ENCODE measurements around the gene GATD1.

Gene GATD1

GRCh38 chr11:819129-819931, 42.0 kb upstream of the GATD1 start:
- TF ChIP-seq GATA2 (IDR thresholded peaks at IDR 0.05; ENCODE audit: low read depth, low read length) (no peak), GATA3 (IDR thresholded peaks at IDR 0.05; ENCODE audit: low read depth, low read length) (no peak)

DNA sequence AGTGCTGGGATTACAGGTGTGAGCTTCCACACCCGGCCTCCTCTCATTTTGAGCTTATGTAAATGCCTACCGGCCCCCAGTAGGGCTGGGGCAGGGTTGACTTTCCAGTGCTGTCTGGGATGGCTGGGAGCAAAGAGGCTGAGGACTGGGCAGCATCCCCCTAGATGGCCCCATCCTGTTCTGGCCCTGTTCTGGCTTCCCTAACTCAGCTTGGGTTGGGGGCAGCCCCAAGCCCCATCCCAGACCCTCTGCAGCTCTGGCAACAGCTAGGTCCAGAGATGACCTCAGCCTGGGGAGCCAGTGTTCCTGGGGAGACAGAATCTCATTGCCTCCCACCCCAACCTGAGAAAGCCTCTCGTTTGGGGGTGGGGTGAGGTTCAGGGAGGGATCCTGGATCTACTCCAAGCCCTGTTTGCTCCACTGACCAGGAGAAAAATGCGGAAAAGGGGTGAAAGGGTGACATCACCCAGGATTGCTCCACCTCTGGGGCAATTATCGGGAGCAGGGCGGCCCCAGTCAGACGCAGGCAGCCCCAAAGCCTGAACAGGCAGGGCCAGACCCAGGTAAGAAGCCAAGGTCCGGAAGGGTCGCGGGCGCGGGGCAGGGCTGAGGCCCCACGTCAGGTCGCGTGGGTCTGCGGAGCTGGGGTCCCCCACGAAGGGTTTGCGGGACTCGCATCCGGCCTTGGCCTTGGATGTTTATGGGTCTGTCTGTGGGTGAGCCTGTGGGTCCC, 41.3 kb upstream of the GATD1 start, which contains the start of gene PNPLA2:
Gene PNPLA2, plus strand, starts transcription at position 519 of the 733 bp plus-strand sequence. CDS start 805 bp downstream, outside the sequence.
- TF ChIP-seq GATA3 (IDR thresholded peaks at IDR 0.05; ENCODE audit: low read depth, low read length) (no peak), GATA2 (IDR thresholded peaks at IDR 0.05; ENCODE audit: low read depth, low read length) (no peak)

DNA sequence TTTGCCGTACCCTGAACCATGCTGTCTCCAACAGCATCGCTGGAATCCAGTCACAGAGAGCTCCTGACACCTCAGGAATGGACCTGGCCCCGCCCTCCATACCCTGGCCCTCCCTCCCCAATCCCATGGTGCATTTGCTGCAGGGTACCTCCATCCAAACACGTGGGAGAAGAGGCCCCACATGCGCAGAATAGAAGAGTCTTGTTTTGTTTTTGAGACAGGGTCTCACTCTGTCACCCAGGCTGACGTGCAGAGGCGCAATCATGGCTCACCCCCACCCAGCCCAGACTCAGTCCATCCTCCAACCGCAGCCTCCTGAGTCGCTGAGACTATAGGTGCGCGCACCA, 39.1 kb upstream of the GATD1 start:
- no peak for TF ChIP-seq GATA3 (IDR thresholded peaks at IDR 0.05; ENCODE audit: low read depth, low read length)
- TF ChIP-seq GATA2 (IDR thresholded peaks at IDR 0.05; ENCODE audit: low read depth, low read length), result no peak

DNA sequence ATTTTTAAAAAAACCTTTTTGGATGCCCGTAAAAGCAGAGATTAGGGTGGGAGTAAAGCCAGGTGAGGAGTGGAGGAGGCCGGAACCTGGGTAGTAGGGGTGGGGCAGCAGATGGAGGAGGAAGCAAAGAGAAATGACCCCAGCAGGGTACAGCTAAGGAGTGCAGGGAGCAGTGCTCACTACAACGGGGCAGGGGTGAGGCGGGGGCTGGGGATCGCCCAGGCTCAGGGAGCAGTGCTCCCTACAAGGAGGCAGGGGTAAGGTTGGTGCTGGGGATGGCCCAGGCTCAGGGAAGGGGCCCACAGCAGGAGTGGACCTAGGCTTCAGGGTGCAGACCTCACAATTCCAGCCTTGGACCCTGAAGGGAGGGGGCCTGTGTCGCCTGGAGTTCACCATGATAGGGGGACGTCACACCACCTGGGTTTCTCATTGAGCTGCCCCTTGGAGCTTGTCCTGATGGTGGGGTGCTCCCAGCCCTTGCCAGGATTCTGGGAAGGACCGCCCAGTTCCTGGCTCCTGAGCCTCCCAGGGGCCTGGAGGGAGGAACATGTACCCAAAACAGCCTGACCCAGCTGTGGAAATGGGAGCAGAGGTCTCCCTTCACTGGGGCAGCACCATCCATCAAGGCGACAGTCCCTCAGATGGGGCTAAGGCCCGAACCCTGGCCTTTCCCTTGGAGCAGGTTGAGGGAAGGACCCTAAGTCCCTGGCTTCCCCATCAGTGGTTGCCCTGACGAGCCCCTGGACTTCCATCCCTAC, 38.6 kb upstream of the GATD1 start:
- TF ChIP-seq GATA2 (IDR thresholded peaks at IDR 0.05; ENCODE audit: low read depth, low read length), result no peak
- TF ChIP-seq GATA3 (IDR thresholded peaks at IDR 0.05; ENCODE audit: low read depth, low read length), result no peak

GRCh38 chr11:813456-814096, 36.3 kb upstream of the GATD1 start:
- TF ChIP-seq GATA3 (IDR thresholded peaks at IDR 0.05; ENCODE audit: low read depth, low read length), result no peak
- no peak for TF ChIP-seq GATA2 (IDR thresholded peaks at IDR 0.05; ENCODE audit: low read depth, low read length)

GRCh38 chr11:813072-813455, 35.8 kb upstream of the GATD1 start:
- TF ChIP-seq GATA3 (IDR thresholded peaks at IDR 0.05; ENCODE audit: low read depth, low read length) (no peak), GATA2 (IDR thresholded peaks at IDR 0.05; ENCODE audit: low read depth, low read length) (no peak)

GRCh38 chr11:812390-812789, 35.1 kb upstream of the GATD1 start:
- TF ChIP-seq GATA3 (IDR thresholded peaks at IDR 0.05; ENCODE audit: low read depth, low read length) (no peak), GATA2 (IDR thresholded peaks at IDR 0.05; ENCODE audit: low read depth, low read length) (no peak)

GRCh38 chr11:811446-812245, 34.4 kb upstream of the GATD1 start:
- TF ChIP-seq GATA2 (IDR thresholded peaks at IDR 0.05; ENCODE audit: low read depth, low read length) (no peak), GATA3 (IDR thresholded peaks at IDR 0.05; ENCODE audit: low read depth, low read length) (no peak)

- TF ChIP-seq GATA3 (IDR thresholded peaks at IDR 0.05; ENCODE audit: low read depth, low read length), result no peak
- TF ChIP-seq GATA2 (IDR thresholded peaks at IDR 0.05; ENCODE audit: low read depth, low read length), result no peak
These were observed 32.8 kb upstream of the GATD1 start for GRCh38 chr11:810040-810567.

- no peak for TF ChIP-seq GATA2 (IDR thresholded peaks at IDR 0.05; ENCODE audit: low read depth, low read length)
- TF ChIP-seq GATA3 (IDR thresholded peaks at IDR 0.05; ENCODE audit: low read depth, low read length), result no peak
These were observed 32.2 kb upstream of the GATD1 start, which contains the start of gene RPLP2 for GRCh38 chr11:809287-810039. Gene RPLP2 (plus strand): TSS chr11:809967. CDS start chr11:810235, 268 bp downstream.

DNA sequence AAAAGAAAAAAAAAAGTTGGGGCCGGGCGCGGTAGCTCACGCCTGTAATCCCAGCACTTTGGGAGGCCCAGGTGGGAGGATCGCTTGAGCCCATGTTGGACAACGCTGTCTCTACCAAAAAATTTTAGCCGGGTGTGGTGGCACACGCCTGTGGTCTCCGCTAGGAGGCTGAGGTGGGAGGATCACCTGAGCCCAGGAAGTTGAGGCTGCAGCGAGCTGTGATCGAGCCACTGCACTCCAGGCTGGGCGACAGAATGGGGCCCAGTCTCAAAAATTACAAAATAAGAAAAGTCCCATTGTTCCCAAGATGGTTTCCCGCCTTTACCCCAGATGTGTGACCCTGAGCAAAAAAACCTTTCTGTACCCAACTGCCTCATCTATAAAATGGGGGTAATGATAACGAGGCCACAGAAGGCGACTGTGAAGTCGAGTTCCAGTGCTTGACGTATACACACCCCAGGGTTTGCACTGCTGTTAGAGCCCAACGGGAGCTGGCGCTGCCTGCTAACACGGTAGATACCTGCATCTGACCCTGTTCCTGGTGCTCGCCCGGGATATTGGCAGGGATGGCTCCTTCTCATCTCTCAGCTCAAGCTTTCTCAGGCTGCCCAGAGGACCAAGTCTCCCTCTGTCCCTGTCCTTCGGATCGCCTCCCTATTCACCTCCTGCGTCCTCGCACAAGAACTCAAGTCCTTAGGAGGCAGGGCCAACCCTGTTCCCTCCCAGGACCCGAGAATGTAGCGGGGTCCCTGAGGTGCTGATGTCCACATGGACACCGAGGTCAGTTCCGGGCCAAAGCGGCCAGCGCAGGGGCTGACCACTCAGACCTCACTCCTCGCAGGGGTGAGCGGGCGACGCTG, 31.4 kb upstream of the GATD1 start:
- TF ChIP-seq GATA2 (IDR thresholded peaks at IDR 0.05; ENCODE audit: low read depth, low read length) (no peak), GATA3 (IDR thresholded peaks at IDR 0.05; ENCODE audit: low read depth, low read length) (no peak)

Measured in SH-SY5Y (cell line).